ACC112 (cell line): Measurements from ENCODE around the gene TBC1D10B.
"Not testable (repeated sequence)": the region's sequence is repeated elsewhere in the genome, so short reads cannot be mapped to it uniquely, and the experiment has no call there.

Experiments
- H2AFZ ChIP-seq: fragments of 200-600 bp; sonication (generic); one replicate; pipeline ENCODE4 v1.6.0; 2017; ENCODE audit warnings: antibody characterized with exemption, low read length; ENCODE audit not compliant: unreplicated experiment
- H3K27ac ChIP-seq: fragments of 200-600 bp; sonication (generic); 2 replicates; pipeline ENCODE4 v1.5.1; 2014; ENCODE audit warnings: low read depth, mild to moderate bottlenecking, antibody characterized with exemption, low read length, moderate library complexity
- H3K27me3 ChIP-seq: fragments of 200-600 bp; sonication (generic); 2 replicates; pipeline ENCODE4 v1.6.1; 2014; ENCODE audit warnings: mild to moderate bottlenecking, antibody characterized with exemption, low read length, moderate library complexity, mixed read lengths; ENCODE audit not compliant: insufficient read depth
- H3K36me3 ChIP-seq: fragments of 200-600 bp; sonication (generic); 2 replicates; pipeline ENCODE4 v1.6.1; 2016; ENCODE audit warnings: mild to moderate bottlenecking, antibody characterized with exemption, low read length, moderate library complexity, mixed read lengths; ENCODE audit not compliant: insufficient read depth
- H3K4me1 ChIP-seq: fragments of 200-600 bp; sonication (generic); one replicate; pipeline ENCODE4 v1.6.1; 2016; ENCODE audit warnings: low read length, mixed read lengths; ENCODE audit not compliant: insufficient read depth, unreplicated experiment, control insufficient read depth
- H3K4me3 ChIP-seq: fragments of 200-600 bp; sonication (generic); 2 replicates; pipeline ENCODE4 v1.5.1; 2014; ENCODE audit warnings: mild to moderate bottlenecking, low read depth, low read length
- H3K79me2 ChIP-seq: fragments of 200-600 bp; sonication (generic); one replicate; pipeline ENCODE4 v1.6.0; 2016; ENCODE audit warnings: low read length; ENCODE audit not compliant: control insufficient read depth, unreplicated experiment, insufficient read depth

TBC1D10B gene

GRCh38 chr16:30324220-30324619 lies 46.1 kb downstream of the TBC1D10B start:
- H3K36me3 ChIP-seq, H3K4me3 ChIP-seq, H3K27ac ChIP-seq, H3K27me3 ChIP-seq, H3K79me2 ChIP-seq, H3K4me1 ChIP-seq, H2AFZ ChIP-seq: not testable (repeated sequence)

DNA sequence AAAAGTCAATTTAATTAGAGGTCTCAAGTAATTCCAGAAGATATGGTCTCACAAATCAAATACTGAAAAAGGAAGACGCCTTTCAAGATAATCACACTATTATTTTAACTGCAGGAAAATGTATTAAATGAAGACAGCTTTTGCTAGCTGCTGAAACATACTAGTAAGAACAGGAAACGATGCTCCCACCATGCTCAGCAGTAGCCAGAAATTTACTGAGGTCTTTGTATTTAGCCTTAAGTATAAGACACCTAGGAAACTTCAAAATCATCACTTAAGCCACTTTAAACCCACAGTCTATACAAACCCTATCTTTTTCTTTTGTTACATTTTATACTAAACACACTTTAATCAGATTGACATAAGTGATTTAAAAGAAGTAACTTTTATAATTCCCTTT lies 51.6 kb downstream of the TBC1D10B start:
- H3K79me2 ChIP-seq, H3K4me1 ChIP-seq, H3K27ac ChIP-seq, H3K4me3 ChIP-seq, H3K27me3 ChIP-seq, H3K36me3 ChIP-seq, H2AFZ ChIP-seq: not testable (repeated sequence)

GRCh38 chr16:30310937-30311336 lies 59.4 kb downstream of the TBC1D10B start:
- H3K27ac ChIP-seq, H2AFZ ChIP-seq, H3K79me2 ChIP-seq, H3K36me3 ChIP-seq, H3K4me1 ChIP-seq, H3K27me3 ChIP-seq, H3K4me3 ChIP-seq: not testable (repeated sequence)

- H2AFZ ChIP-seq, H3K4me1 ChIP-seq, H3K27me3 ChIP-seq, H3K27ac ChIP-seq, H3K4me3 ChIP-seq, H3K36me3 ChIP-seq, H3K79me2 ChIP-seq: not testable (repeated sequence)
Measured at GRCh38 chr16:30309255-30309654, 61.0 kb downstream of the TBC1D10B start.
